IMR-90 (cell line): ENCODE measurements around the gene AP3S1. TPM values are rescaled to one million over a fixed set of nuclear protein-coding genes. Genes with fewer than 3 reads are reported as not detected.
A peak's percentile ranks its signal among the peaks of the same experiment; 100 is the strongest.

Source experiments
- ATAC-seq: fragments of 200-7000 bp; cut with Tn5 transposase; 2 replicates; pipeline ENCODE4 v1.9.1; 2020; ENCODE audit warnings: low read depth, mild to moderate bottlenecking, moderate library complexity
- BruUV-seq: library from RNA; stranded (reverse); fragments of 400-500 nt; replicated peaks from 2 replicates; lab custom pipeline; 2021; lab: Mats Ljungman, UMichigan
- CTCF ChIA-PET: fragments of 300-600 bp; formaldehyde crosslinking; extraction: SDS; loops from one replicate; lab custom pipeline; 2021; ENCODE audit warnings: antibody characterized with exemption; lab: Yijun Ruan, JAX
- POLR2A ChIA-PET: fragments of 300-600 bp; sonication (Branson Sonifier 250); formaldehyde crosslinking; loops from one replicate; lab custom pipeline; 2022; ENCODE audit warnings: antibody characterized with exemption; ENCODE audit not compliant: unreplicated experiment; lab: Charles Lee
- DNase-seq: peaks from one replicate; pipeline ENCODE4 v3.0.0; 2013
- H2AFZ ChIP-seq: replicated peaks from 2 replicates; pipeline ENCODE3; 2013; ENCODE audit warnings: low read length, mild to moderate bottlenecking; ENCODE audit not compliant: poor library complexity
- H2AK5ac ChIP-seq: 2 replicates; pipeline ENCODE4 v1.6.1; 2013; ENCODE audit warnings: low read depth, low read length, inconsistent platforms
- H2AK9ac ChIP-seq: replicated peaks from 2 replicates; pipeline ENCODE3; 2013; ENCODE audit warnings: mild to moderate bottlenecking, low read depth, low read length, moderate library complexity; ENCODE audit not compliant: poor library complexity
- H2BK120ac ChIP-seq: 2 replicates; pipeline ENCODE4 v1.6.1; 2013; ENCODE audit warnings: low read depth, low read length, inconsistent platforms
- H2BK15ac ChIP-seq: 3 replicates; pipeline ENCODE4 v1.6.1; 2013; ENCODE audit warnings: low read depth, low read length, inconsistent platforms
- H2BK20ac ChIP-seq: 2 replicates; pipeline ENCODE4 v1.6.1; 2013; ENCODE audit warnings: low read depth, mild to moderate bottlenecking, inconsistent platforms, low read length, moderate library complexity
- H2BK5ac ChIP-seq: 2 replicates; pipeline ENCODE4 v1.6.1; 2013; ENCODE audit warnings: mild to moderate bottlenecking, low read depth, low read length, inconsistent platforms; ENCODE audit not compliant: poor library complexity, severe bottlenecking
- H3K14ac ChIP-seq: replicated peaks from 2 replicates; pipeline ENCODE4 v1.6.1; 2013; ENCODE audit warnings: low read depth, low read length, inconsistent platforms
- H3K18ac ChIP-seq: 2 replicates; pipeline ENCODE4 v1.6.1; 2013; ENCODE audit warnings: low read depth, low read length, control low read depth
- H3K23ac ChIP-seq: 2 replicates; pipeline ENCODE4 v1.6.1; 2013; ENCODE audit warnings: low read depth, low read length, inconsistent platforms
- H3K27ac ChIP-seq: 2 replicates; pipeline ENCODE4 v1.5.1; 2013; ENCODE audit warnings: mild to moderate bottlenecking, control low read depth, low read length; ENCODE audit not compliant: insufficient read depth
- H3K27me3 ChIP-seq: 2 replicates; pipeline ENCODE4 v1.6.1; 2013; ENCODE audit warnings: low read length; ENCODE audit not compliant: control insufficient read depth, insufficient read depth
- H3K36me3 ChIP-seq: 2 replicates; pipeline ENCODE4 v1.6.1; 2013; ENCODE audit warnings: low read length, mixed read lengths; ENCODE audit not compliant: control insufficient read depth, insufficient read depth
- H3K4ac ChIP-seq: 2 replicates; pipeline ENCODE4 v1.6.1; 2013; ENCODE audit warnings: low read depth, low read length, inconsistent platforms
- H3K4me1 ChIP-seq: 2 replicates; pipeline ENCODE4 v1.6.1; 2013; ENCODE audit warnings: low read length, mixed read lengths; ENCODE audit not compliant: control insufficient read depth, insufficient read depth
- H3K4me2 ChIP-seq: 2 replicates; pipeline ENCODE4 v1.6.1; 2013; ENCODE audit warnings: low read depth, mild to moderate bottlenecking, control low read depth, low read length, moderate library complexity
- H3K4me3 ChIP-seq: 2 replicates; pipeline ENCODE4 v1.5.1; 2013; ENCODE audit warnings: low read depth, mild to moderate bottlenecking, control low read depth, low read length, moderate library complexity; ENCODE audit not compliant: insufficient read depth
- H3K56ac ChIP-seq: 2 replicates; pipeline ENCODE4 v1.6.1; 2013; ENCODE audit warnings: low read length, inconsistent platforms; ENCODE audit not compliant: insufficient read depth; ENCODE audit errors: extremely low read depth
- H3K79me1 ChIP-seq, 2 experiments: 2 replicates each; pipeline ENCODE4 v1.6.1; 2013; ENCODE audit warnings: low read length in 2 of 2, inconsistent platforms in 1 of 2, low read depth in 1 of 2
- H3K9ac ChIP-seq: 2 replicates; pipeline ENCODE4 v1.6.1; 2013; ENCODE audit warnings: low read depth, low read length, control low read depth
- H3K9me1 ChIP-seq: 2 replicates; pipeline ENCODE4 v1.6.1; 2013; ENCODE audit warnings: low read length, inconsistent platforms; ENCODE audit not compliant: insufficient read depth
- H3K9me3 ChIP-seq: 2 replicates; pipeline ENCODE4 v1.6.1; 2013; ENCODE audit warnings: low read length; ENCODE audit not compliant: control insufficient read depth, insufficient read depth
- H4K20me1 ChIP-seq: 2 replicates; pipeline ENCODE4 v1.6.1; 2013; ENCODE audit warnings: low read length, inconsistent platforms; ENCODE audit not compliant: insufficient read depth
- H4K5ac ChIP-seq: 2 replicates; pipeline ENCODE4 v1.6.1; 2013; ENCODE audit warnings: mild to moderate bottlenecking, low read depth, low read length, control low read depth
- H4K8ac ChIP-seq, 2 experiments: 2 replicates each; pipeline ENCODE4 v1.6.1; 2013; ENCODE audit warnings: low read depth in 2 of 2, low read length in 2 of 2, control low read depth in 1 of 2, inconsistent platforms in 1 of 2
- H4K91ac ChIP-seq: 2 replicates; pipeline ENCODE4 v1.6.1; 2013; ENCODE audit warnings: low read depth, low read length, inconsistent platforms; ENCODE audit not compliant: insufficient read depth
- BHLHE40 ChIP-seq: fragments of 150-350 bp; IDR thresholded peaks from 2 replicates; pipeline ENCODE4 v1.6.1; 2016; ENCODE audit warnings: mild to moderate bottlenecking, low read depth, low read length
- CEBPB ChIP-seq: IDR thresholded peaks from 2 replicates; pipeline ENCODE4 v1.6.1; 2012; ENCODE audit warnings: low read depth, low read length, improper control_type of control experiment
- CHD1 ChIP-seq: IDR thresholded peaks from 2 replicates; pipeline ENCODE4 v1.6.1; 2012; ENCODE audit warnings: low read depth, low read length, improper control_type of control experiment
- FOS ChIP-seq: fragments of 150-350 bp; IDR thresholded peaks from 2 replicates; pipeline ENCODE4 v1.6.1; 2016; ENCODE audit warnings: low read depth, low read length
- MAFK ChIP-seq: IDR thresholded peaks from 2 replicates; pipeline ENCODE4 v1.6.1; 2012; ENCODE audit warnings: low read depth, low read length, improper control_type of control experiment
- MAZ ChIP-seq: IDR thresholded peaks from 2 replicates; pipeline ENCODE4 v1.6.1; 2012; ENCODE audit warnings: low read depth, mild to moderate bottlenecking, low read length, improper control_type of control experiment, moderate library complexity, borderline replicate concordance
- MXI1 ChIP-seq: IDR thresholded peaks from 2 replicates; pipeline ENCODE4 v1.6.1; 2012; ENCODE audit warnings: low read depth, mild to moderate bottlenecking, low read length, moderate library complexity, borderline replicate concordance
- NFE2L2 ChIP-seq: fragments of 150-350 bp; IDR thresholded peaks from 2 replicates; pipeline ENCODE4 v1.6.1; 2016; ENCODE audit warnings: low read depth, mild to moderate bottlenecking, low read length
- POLR2A ChIP-seq: IDR thresholded peaks from 2 replicates; pipeline ENCODE4 v1.6.1; 2012; ENCODE audit warnings: mild to moderate bottlenecking, low read depth, low read length
- RAD21 ChIP-seq: IDR thresholded peaks from 2 replicates; pipeline ENCODE4 v1.6.1; 2012; ENCODE audit warnings: low read length, improper control_type of control experiment
- RCOR1 ChIP-seq: IDR thresholded peaks from 2 replicates; pipeline ENCODE4 v1.6.1; 2012; ENCODE audit warnings: mild to moderate bottlenecking, low read length, improper control_type of control experiment; ENCODE audit not compliant: insufficient replicate concordance
- RFX5 ChIP-seq: IDR thresholded peaks from 2 replicates; pipeline ENCODE4 v1.8.0; 2012; ENCODE audit warnings: low read depth, mild to moderate bottlenecking, low read length, moderate library complexity
- SMC3 ChIP-seq: fragments of 150-350 bp; IDR thresholded peaks from 2 replicates; pipeline ENCODE4 v1.6.1; 2016; ENCODE audit warnings: low read depth, mild to moderate bottlenecking, antibody characterized with exemption, low read length, moderate library complexity
- USF2 ChIP-seq: fragments of 150-350 bp; IDR thresholded peaks from 2 replicates; pipeline ENCODE4 v1.6.1; 2017; ENCODE audit warnings: mild to moderate bottlenecking, antibody characterized with exemption, low read length, low read depth
- WGBS, 2 experiments: methylation state at CpG; one replicate each; pipeline versions ENCODE4 v1.1.5 to v1.1.7; 2013; ENCODE audit warnings: missing lambda C conversion rate in 2 of 2; ENCODE audit not compliant: insufficient read length in 1 of 2; ENCODE audit errors: extremely low coverage in 2 of 2; 5-methylcytosine and 5-hydroxymethylcytosine counted together
- dilution Hi-C: fragments of 300-500 bp; cut with HindIII; formaldehyde crosslinking; loops from one replicate; pipeline ENCODE4 v1.14.3; 2018; ENCODE audit warnings: low sequenced_read_pairs; ENCODE audit not compliant: unreplicated experiment
- in situ Hi-C: fragments of 300-500 bp; cut with MboI; formaldehyde crosslinking; loops from 3 replicates; pipeline ENCODE4 v1.14.3; 2019; ENCODE audit warnings: low sequenced_read_pairs, inconsistent platforms, mixed read lengths
- intact Hi-C: fragments of 100-400 bp; cut with micrococcal nuclease; formaldehyde crosslinking; loops from 2 replicates; pipeline ENCODE4 v1.10.0; 2022
- polyA plus RNA-seq, 3 experiments: library from polyadenylated mRNA; depleted of rRNA; stranded (reverse); fragments of >200 nt; gene quantifications; 2 replicates each; pipeline ENCODE4 v1.2.3, GENCODE V29; 2012; ENCODE audit warnings: low replicate concordance in 1 of 3
- total RNA-seq: library from RNA; depleted of rRNA; stranded (reverse); fragments of >200 nt; gene quantifications from 2 replicates; pipeline ENCODE4 v1.2.3, GENCODE V29; 2012
- TF ChIP-seq, protein P1 (sequence below): conservative IDR thresholded peaks from 2 replicates; pipeline ENCODE4 v1.5.1; 2012; ENCODE audit warnings: mild to moderate bottlenecking, low read depth, low read length, improper control_type of control experiment

Gene AP3S1
- total and polyA plus RNA-seq, 2 of the 4 experiments (the other 2 are of a cell fraction), result 21.9 to 73.1 TPM

GRCh38 chr5:115838885-115839518, 2.7 kb upstream of the AP3S1 start:
- Histone ChIP-seq H2BK20ac (no peak overlapping the region), H3K4ac (no peak overlapping the region), H2AFZ (no peak overlapping the region), H3K27me3 (no peaks in the 10 kb centered on the region), H4K91ac (no peak overlapping the region), H3K36me3 (peaks cover 10% of the 10 kb centered on the region), H3K9me1 (peaks cover 2% of the 10 kb centered on the region; the same call in 1 of the 2 replicates), H3K9me3 (no peaks in the 10 kb centered on the region), H3K14ac (no peak overlapping the region), H3K4me2 (peak overlapping the region; percentile 54), H4K8ac (no peak overlapping the region), H2AK9ac (no peak overlapping the region), H3K4me3 (no peak overlapping the region), H3K79me1 (peaks cover 13 to 17% of the 10 kb centered on the region in 2 experiments), H2BK5ac (no peak overlapping the region), H4K5ac (no peak overlapping the region), H4K20me1 (peaks cover 23% of the 10 kb centered on the region), H2AK5ac (no peak overlapping the region), H2BK15ac (no peak overlapping the region), H3K9ac (no peak overlapping the region), H3K56ac (no peak overlapping the region), H3K27ac (no peak overlapping the region), H3K23ac (no peak overlapping the region), H3K18ac (no peak overlapping the region), H3K4me1 (peaks cover 5% of the 10 kb centered on the region), H2BK120ac (no peak overlapping the region)
- POLR2A ChIA-PET, result no interaction called here
- dilution Hi-C loops, result no loop called here
- no CpG with 5 or more reads among the region's 10 CpGs for WGBS, 2 experiments
- ATAC-seq (no peak), DNase-seq (peak; percentile 53)
- CTCF ChIA-PET, result interaction anchor here (0.7 to 2.1 kb wide), 2 partner anchors 204 to 335 kb away, joined by 3 to 5 read pairs; no protein-coding TSS in a partner anchor
- no TSS peak for BruUV-seq
- intact Hi-C loops, result loop anchor here (1.0 to 10.0 kb wide), 3 partner anchors 205 to 527 kb away; partner anchors contain the start of gene FEM1C
- in situ Hi-C loops, result loop anchor here (5.0 to 25.0 kb wide), 2 partner anchors 212 to 552 kb away; partner anchors contain the start of genes CCDC112 and TMED7
- TF ChIP-seq NFE2L2 (no peak), RAD21 (peak; percentile 46), RFX5 (no peak), MXI1 (no peak), BHLHE40 (no peak), SMC3 (peak; percentile 33; the same call in 1 of the 2 replicates), USF2 (no peak), MAZ (no peak), POLR2A (no peak), MAFK (no peak), CEBPB (no peak), RCOR1 (no peak), FOS (no peak), CHD1 (no peak)
- TF ChIP-seq, protein P1, sequence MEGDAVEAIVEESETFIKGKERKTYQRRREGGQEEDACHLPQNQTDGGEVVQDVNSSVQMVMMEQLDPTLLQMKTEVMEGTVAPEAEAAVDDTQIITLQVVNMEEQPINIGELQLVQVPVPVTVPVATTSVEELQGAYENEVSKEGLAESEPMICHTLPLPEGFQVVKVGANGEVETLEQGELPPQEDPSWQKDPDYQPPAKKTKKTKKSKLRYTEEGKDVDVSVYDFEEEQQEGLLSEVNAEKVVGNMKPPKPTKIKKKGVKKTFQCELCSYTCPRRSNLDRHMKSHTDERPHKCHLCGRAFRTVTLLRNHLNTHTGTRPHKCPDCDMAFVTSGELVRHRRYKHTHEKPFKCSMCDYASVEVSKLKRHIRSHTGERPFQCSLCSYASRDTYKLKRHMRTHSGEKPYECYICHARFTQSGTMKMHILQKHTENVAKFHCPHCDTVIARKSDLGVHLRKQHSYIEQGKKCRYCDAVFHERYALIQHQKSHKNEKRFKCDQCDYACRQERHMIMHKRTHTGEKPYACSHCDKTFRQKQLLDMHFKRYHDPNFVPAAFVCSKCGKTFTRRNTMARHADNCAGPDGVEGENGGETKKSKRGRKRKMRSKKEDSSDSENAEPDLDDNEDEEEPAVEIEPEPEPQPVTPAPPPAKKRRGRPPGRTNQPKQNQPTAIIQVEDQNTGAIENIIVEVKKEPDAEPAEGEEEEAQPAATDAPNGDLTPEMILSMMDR, result peak; percentile 56
